Measurements from ENCODE around the gene P2RY2. TPM values are rescaled to one million over a fixed set of nuclear protein-coding genes. Genes with fewer than 3 reads are reported as not detected.

Gene P2RY2
- total RNA-seq, 1 donor = 0.18 TPM

GRCh38 chr11:73242251-73243092 is 24.4 kb downstream of the P2RY2 start:
- TF ChIP-seq CTCF (IDR thresholded peaks at IDR 0.05; ENCODE audit: insufficient read depth, low read length) = peak; percentile 98
- peak; percentile 79 for DNase-seq (ENCODE audit: low read depth)
- H3K4me3 ChIP-seq (ENCODE audit: low read depth, low read length) = no peak overlapping the region

GRCh38 chr11:73243093-73243485 is 25.0 kb downstream of the P2RY2 start:
- TF ChIP-seq CTCF (IDR thresholded peaks at IDR 0.05; ENCODE audit: insufficient read depth, low read length) = no peak
- no peak overlapping the region for H3K4me3 ChIP-seq (ENCODE audit: low read depth, low read length)
- DNase-seq (ENCODE audit: low read depth) = no peak

GRCh38 chr11:73244589-73245240 is 26.6 kb downstream of the P2RY2 start:
- no peak for TF ChIP-seq CTCF (IDR thresholded peaks at IDR 0.05; ENCODE audit: insufficient read depth, low read length)
- no peak overlapping the region for H3K4me3 ChIP-seq (ENCODE audit: low read depth, low read length)
- DNase-seq (ENCODE audit: low read depth) = no peak

- TF ChIP-seq CTCF (IDR thresholded peaks at IDR 0.05; ENCODE audit: insufficient read depth, low read length) = no peak
- no peak for DNase-seq (ENCODE audit: low read depth)
- no peak overlapping the region for H3K4me3 ChIP-seq (ENCODE audit: low read depth, low read length)
Measured at GRCh38 chr11:73245461-73245860, 27.4 kb downstream of the P2RY2 start.

GRCh38 chr11:73246303-73246702 is 28.2 kb downstream of the P2RY2 start:
- DNase-seq (ENCODE audit: low read depth) = no peak
- H3K4me3 ChIP-seq (ENCODE audit: low read depth, low read length) = no peak overlapping the region
- TF ChIP-seq CTCF (IDR thresholded peaks at IDR 0.05; ENCODE audit: insufficient read depth, low read length) = no peak

- no peak overlapping the region for H3K4me3 ChIP-seq (ENCODE audit: low read depth, low read length)
- DNase-seq (ENCODE audit: low read depth) = peak; percentile 15
- no peak for TF ChIP-seq CTCF (IDR thresholded peaks at IDR 0.05; ENCODE audit: insufficient read depth, low read length)
Measured at GRCh38 chr11:73248526-73249185, 30.6 kb downstream of the P2RY2 start.

All from fibroblast of the aortic adventitia (primary cell).